Skin of body (tissue), 2 donors: Measurements from ENCODE around the gene SLC9C1. TPM values are rescaled to one million over a fixed set of nuclear protein-coding genes. Genes with fewer than 3 reads are reported as not detected.

ENCODE experiments used
- DNase-seq: peaks from one replicate; lab custom pipeline; 2025; lab: John Stamatoyannopoulos, UW
- total RNA-seq: library from RNA; depleted of rRNA; stranded (reverse); fragments of >200 nt; gene quantifications from one replicate; pipeline ENCODE4 v1.2.3, GENCODE V29; 2014

Gene SLC9C1
- total RNA-seq, 1 donor from 2014 or later: 0.89 TPM

DNA sequence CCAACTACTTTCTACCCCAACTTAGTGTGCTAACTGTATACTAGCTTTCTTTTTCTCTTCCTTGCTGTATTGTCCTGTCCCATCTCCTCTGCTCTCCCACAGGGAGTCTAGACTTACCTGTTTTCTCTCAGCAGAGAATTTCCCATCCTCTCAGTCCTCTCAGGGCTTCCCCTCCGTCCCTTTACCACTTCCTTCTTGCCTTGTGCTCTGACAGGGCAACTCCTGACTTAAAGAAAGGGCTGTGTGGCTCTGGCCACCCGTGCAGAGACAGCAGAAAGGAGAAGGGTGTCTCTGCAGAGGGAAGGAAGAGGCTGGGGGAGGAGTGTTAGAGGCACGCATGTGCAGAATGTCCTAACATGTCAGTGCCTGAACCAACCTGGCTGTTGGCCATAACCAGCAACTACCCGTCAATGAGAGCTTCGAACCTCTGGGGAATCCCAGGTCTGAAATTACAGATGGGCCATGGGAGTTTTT is 161.0 kb downstream of the SLC9C1 start, which contains the start of gene GCSAM:
Gene GCSAM (minus strand): TSS at position 274 of the 474 bp plus-strand sequence. CDS start 128 bp downstream, at position 146.
- DNase-seq: no peak

- no peak for DNase-seq
Observed at GRCh38 chr3:112132554-112132953, 161.5 kb downstream of the SLC9C1 start.

DNA sequence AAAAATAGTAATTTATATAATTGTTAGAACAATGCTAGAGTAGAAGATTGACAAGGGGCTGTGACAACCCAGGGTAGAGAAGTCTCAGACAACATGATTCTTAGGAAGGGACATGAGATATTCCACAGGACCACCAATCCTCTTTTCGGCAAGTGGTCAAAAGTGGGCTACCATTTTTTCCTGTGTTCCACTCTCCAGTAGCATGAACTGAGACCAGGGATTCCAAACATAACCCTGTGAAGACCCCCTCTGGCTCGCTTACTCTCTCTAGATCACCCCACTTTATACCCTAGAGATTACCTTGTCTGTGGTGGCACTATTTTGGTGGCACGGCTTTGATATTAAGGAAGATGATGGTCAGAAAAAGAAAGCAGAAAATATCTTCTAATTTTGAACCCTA is 161.9 kb downstream of the SLC9C1 start:
- DNase-seq: no peak

- DNase-seq: no peak
Observed at GRCh38 chr3:112131111-112131510, 162.9 kb downstream of the SLC9C1 start.

- DNase-seq: no peak
Observed at GRCh38 chr3:112130638-112130993, 163.4 kb downstream of the SLC9C1 start.

- no peak for DNase-seq
Observed at GRCh38 chr3:112129925-112130637, 163.9 kb downstream of the SLC9C1 start.

- no peak for DNase-seq
Observed at GRCh38 chr3:112128843-112129727, 164.9 kb downstream of the SLC9C1 start.

- no peak for DNase-seq
Observed at GRCh38 chr3:112127522-112128494, 166.2 kb downstream of the SLC9C1 start.

- no peak for DNase-seq
Observed at GRCh38 chr3:112126511-112126911, 167.5 kb downstream of the SLC9C1 start.

DNA sequence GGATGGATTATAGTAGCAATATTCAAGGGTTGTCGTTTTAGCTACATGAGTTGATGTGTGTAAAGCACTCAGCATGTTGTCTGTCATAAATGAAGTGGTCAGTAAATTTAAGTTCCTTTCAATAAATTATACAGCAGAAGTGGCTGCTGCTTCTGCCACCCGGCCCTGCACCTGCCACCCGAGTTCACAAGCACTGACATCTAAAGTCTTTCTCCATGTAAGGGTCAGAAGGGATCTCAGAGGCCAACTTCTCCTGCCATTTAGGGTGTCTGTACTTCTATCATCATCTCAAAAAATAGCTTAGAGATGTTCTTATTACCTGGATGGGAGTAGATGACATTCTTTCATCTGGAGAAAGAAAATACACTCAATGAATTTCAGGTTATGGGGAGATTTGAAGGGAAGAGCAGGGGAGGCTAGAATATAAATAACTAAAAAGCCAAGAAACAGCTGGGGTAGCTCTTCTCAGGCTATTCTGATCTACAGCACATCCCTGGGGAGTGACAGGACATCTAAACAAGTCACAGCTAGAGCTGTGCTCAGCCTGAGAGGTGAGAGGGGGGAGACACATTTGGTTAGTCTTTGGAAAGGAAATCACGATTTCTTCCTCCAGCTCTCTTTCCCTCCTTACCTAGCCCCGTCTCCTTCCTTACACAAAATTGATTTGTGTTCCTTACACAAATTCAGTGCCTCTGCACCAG is 169.0 kb downstream of the SLC9C1 start:
- no peak for DNase-seq

DNA sequence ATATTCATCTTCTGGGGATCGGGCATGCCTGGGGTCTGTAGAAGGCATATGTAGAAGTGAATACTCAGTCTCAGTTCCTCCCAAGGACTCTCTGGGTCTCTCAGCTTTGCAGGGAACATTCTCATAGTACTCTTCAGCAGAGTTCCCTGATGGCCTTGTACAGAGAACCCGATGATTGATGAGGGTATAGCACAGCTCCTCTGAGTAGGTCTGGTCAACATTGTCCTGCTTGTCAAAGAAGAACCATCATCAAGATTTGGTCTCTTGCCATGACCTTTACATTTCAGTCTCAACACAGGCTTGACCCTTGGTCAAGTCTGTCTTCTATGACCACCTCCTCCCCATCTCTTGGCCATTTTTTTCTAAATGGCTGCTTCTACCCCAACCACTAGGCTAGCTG is 170.5 kb downstream of the SLC9C1 start:
- DNase-seq: no peak

DNA sequence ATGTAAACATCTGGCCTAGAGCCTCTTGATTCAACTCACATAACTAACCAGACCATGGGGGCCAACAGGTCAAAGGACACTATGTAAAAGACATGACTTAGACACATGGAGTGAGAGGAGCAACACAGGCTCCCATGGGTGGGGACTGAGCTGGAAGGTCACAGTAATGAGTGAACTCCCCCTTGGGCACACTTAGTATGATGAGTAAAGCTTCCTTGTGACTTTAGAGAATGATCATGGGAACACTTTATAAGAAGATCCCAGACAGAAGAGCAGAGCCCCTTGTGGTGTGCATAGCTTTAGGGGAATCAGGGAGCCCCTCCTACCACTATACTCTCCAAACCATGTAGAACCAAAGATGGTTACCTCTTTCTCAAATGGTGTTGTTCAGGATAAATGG is 171.1 kb downstream of the SLC9C1 start:
- no peak for DNase-seq

GRCh38 chr3:112121577-112122547 is 172.2 kb downstream of the SLC9C1 start:
- no peak for DNase-seq

- no peak for DNase-seq
Observed at GRCh38 chr3:112119962-112120836, 173.8 kb downstream of the SLC9C1 start.

DNA sequence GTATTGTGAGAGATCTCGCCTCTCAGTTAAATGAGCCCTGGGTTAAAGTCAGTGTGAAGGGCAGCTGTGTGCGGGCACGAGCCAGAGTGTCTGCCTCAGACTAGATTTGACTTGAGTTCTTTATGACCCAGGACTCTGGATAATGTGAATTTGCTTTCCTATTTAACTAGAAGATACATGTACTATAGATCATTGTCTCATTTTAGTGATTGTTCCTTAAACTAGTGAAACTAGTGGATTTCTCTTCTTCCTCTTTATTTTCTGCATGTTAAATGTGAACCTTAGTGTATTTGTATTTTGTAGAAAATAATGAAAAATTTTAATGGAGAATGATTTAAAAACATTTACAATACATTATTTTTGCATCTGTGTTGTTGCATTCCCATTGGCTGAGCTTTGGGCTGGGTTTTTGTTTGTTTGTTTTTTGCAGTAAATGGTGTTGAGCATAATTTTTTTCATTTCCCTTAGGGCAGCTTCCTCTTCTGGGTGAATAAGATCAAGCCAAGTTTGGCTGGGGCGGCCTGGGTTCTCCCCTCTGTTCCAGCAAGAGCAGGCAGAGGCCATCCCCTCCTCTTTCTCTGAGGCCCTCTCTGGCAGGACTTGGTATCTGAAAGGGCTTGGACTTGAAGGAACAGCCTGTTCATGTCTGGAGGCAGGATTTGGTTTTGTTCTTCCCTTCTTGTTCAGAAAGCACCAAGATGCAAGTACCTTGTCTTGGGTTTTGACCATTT is 176.0 kb downstream of the SLC9C1 start:
- DNase-seq: no peak

DNA sequence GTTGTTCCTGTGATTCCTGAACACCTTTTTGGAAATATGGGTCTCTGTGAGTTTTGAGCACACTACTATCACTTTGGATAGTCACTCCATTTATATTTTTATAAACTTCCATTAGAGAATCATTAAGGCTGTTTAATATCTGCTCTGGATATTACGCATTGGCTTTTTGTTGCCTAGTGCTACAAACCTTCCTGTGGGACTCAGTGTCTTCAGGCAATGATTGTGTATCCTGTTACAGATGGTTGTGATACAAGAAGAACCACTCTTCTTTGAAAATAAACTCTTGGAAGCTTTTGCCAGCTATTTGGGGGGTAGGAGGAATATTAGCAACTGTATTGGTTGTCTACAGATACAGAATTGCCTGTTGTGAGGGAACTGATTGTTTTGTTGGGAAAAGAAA is 176.6 kb downstream of the SLC9C1 start:
- DNase-seq: no peak

GRCh38 chr3:112116748-112117186 is 177.2 kb downstream of the SLC9C1 start:
- DNase-seq: no peak
